Measurements from ENCODE around the gene SLC44A1. TPM values are rescaled to one million over a fixed set of nuclear protein-coding genes. Genes with fewer than 3 reads are reported as not detected.

SLC44A1 gene
- total RNA-seq, 2 donors from 2014 or later, result 6.5 to 8.4 TPM

DNA sequence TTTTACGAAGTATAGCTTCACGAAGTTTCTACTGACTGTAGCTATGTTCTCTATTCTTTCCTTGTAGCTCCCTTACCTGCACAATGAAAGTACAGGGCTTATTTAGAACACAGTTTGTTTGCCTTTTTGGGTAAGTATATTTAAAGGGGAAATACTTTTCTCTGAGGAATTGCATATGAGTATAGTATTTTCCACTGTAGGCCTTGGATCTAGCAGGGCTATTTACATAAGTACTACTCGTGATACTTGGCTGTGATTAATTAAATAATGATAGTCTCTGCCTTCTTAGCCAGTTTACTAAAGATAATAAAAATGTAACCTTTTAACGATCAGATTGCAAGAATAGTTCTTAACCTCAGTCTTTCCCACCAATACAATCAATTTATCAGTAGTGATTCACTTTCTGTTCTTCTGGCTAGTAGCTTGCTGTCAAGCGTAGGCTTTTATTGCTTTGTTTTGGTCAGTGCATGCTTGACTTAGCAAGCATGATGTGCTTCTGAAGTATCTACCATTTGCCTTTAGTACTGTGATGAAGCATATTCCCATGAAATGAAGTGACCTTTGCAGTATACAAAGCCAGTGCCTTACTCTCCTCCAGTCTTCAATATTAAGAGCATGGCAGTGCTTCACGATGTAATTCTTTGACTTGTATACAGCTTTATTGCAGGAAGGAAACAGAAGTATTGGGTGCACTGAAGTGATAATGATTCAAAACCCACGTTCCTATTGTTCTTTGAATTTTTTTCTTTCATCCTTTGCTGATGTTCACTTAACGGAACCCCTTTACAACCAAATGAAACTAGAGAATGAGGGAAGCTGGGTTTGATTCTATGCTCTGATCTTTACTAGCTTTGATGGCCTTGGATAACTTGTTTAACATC lies 64.2 kb downstream of the SLC44A1 start:
- no peaks in the 10 kb centered on the region for H3K36me3 Mint-ChIP-seq
- H3K27ac Mint-ChIP-seq, result no peak overlapping the region
- DNase-seq (ENCODE audit: low spot score) (no peak), ATAC-seq (no peak)
- H3K9me3 Mint-ChIP-seq, result no peaks in the 10 kb centered on the region
- no peaks in the 10 kb centered on the region for H3K27me3 Mint-ChIP-seq
- H3K4me1 Mint-ChIP-seq (ENCODE audit: low read depth in 2 of 2), result no peaks in the 10 kb centered on the region
- no peak overlapping the region for H3K4me3 Mint-ChIP-seq

DNA sequence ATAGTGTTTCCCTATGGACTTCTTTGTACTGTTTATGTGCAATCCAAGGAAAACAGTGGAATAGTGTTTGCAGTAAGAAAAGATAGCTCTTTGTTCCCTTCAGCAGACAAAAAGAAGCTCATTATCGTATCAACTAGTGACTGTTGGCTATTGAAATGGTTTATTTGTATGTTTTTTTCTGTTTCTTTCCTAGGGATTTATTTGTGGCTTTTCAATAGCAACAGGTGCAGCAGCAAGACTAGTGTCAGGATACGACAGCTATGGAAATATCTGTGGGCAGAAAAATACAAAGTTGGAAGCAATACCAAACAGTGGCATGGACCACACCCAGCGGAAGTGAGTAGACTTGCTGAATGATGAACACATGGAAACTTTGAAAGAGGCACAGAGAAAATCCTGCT lies 65.1 kb downstream of the SLC44A1 start:
- ATAC-seq (no peak), DNase-seq (ENCODE audit: low spot score) (no peak)
- H3K36me3 Mint-ChIP-seq, result no peaks in the 10 kb centered on the region
- H3K27me3 Mint-ChIP-seq, result no peaks in the 10 kb centered on the region
- no peaks in the 10 kb centered on the region for H3K9me3 Mint-ChIP-seq
- no peak overlapping the region for H3K4me3 Mint-ChIP-seq
- no peaks in the 10 kb centered on the region for H3K4me1 Mint-ChIP-seq (ENCODE audit: low read depth in 2 of 2)
- H3K27ac Mint-ChIP-seq, result no peak overlapping the region

DNA sequence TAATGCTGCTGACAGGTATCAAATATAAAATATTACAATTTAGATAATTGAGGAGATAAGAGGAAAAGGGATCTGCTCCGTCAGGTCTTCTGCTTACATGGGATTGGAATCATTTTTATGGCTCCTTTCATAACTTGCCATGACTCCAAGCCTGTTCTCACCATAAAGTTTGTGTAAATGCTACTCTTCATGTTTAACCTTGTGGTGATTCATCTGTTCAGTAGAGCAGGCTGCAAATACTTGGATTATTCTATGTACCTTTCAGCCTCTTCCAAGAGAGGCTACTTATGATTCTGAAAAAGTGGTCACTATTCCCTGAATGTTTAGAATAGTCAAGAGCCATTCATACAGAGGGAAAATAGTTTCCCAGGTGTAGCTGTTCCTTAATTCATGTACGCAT lies 66.9 kb downstream of the SLC44A1 start:
- DNase-seq (ENCODE audit: low spot score) (no peak), ATAC-seq (no peak)
- Mint-ChIP-seq H3K4me1 (ENCODE audit: low read depth in 2 of 2) (no peaks in the 10 kb centered on the region), H3K27me3 (no peaks in the 10 kb centered on the region), H3K4me3 (no peak overlapping the region), H3K9me3 (no peaks in the 10 kb centered on the region), H3K36me3 (no peaks in the 10 kb centered on the region), H3K27ac (no peak overlapping the region)

DNA sequence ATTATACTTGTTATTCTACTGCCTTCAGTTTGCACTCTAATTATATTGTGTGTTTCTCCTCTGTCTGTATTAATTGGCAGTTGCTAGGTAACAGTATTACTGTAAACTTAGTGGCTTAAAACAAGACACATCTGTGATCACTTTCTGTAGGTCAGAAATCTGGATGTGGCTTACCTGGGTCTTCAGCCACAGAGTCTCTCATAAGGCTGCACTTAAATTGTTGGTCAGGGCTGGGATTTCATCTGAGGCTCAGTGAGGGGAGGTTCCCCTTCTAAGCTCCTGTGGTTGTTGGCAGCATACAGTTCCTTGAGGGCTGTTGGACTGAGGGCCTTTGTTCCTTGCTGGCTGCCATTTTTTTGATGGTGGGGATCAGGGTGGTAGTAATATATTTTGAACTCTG lies 68.8 kb downstream of the SLC44A1 start:
- ATAC-seq, result no peak
- Mint-ChIP-seq H3K27ac (no peak overlapping the region), H3K4me3 (no peak overlapping the region), H3K36me3 (no peaks in the 10 kb centered on the region), H3K4me1 (ENCODE audit: low read depth in 2 of 2) (no peaks in the 10 kb centered on the region), H3K27me3 (no peaks in the 10 kb centered on the region), H3K9me3 (no peaks in the 10 kb centered on the region)
- no peak for DNase-seq (ENCODE audit: low spot score)

DNA sequence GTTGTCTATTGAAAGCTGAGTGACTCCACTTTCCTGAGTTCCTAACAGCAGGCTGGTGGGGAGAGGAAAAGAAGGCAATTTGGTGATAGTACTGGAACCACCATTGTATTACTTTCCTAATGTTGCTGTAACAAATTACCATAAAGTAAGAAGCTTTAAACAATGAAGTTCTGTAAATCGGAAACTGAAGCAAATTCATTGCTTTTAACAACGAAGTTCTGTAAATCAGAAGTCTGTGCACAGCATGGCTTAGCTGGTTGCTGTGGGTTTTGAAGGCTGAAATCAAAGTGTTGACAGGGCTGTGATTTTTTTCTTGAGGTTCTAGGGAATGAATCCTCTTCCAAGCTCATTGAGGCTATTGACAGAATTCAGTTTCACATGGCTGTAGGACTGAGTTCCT lies 72.3 kb downstream of the SLC44A1 start:
- no peak for DNase-seq (ENCODE audit: low spot score)
- Mint-ChIP-seq H3K36me3 (no peaks in the 10 kb centered on the region), H3K9me3 (no peaks in the 10 kb centered on the region), H3K27ac (no peak overlapping the region), H3K27me3 (no peaks in the 10 kb centered on the region), H3K4me1 (ENCODE audit: low read depth in 2 of 2) (no peaks in the 10 kb centered on the region), H3K4me3 (no peak overlapping the region)
- ATAC-seq, result no peak

DNA sequence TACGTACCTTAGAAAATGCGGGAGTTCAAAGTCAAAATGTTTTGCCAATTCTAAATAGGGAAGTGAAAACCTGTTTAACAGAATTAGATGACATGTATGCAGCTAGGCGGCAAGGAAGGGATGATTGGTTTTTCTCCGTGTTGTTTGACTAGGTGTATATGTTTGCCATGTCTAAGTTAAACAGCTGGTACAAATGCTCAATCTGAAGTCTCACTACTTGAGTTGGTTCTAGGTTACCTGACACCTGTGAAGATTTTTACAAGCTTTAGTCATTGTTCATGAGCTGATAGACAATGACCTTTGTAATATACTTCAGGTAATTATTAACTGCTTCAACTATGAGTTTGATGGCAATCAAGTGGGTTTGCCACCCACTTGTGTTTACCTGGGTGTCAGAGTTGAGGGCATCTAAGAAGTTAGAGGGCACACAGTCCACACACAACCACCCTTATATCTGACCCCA lies 74.3 kb downstream of the SLC44A1 start:
- ATAC-seq (no peak), DNase-seq (ENCODE audit: low spot score) (no peak)
- Mint-ChIP-seq H3K36me3 (no peaks in the 10 kb centered on the region), H3K27ac (no peak overlapping the region), H3K9me3 (no peaks in the 10 kb centered on the region), H3K4me3 (no peak overlapping the region), H3K27me3 (no peaks in the 10 kb centered on the region), H3K4me1 (ENCODE audit: low read depth in 2 of 2) (no peaks in the 10 kb centered on the region)

DNA sequence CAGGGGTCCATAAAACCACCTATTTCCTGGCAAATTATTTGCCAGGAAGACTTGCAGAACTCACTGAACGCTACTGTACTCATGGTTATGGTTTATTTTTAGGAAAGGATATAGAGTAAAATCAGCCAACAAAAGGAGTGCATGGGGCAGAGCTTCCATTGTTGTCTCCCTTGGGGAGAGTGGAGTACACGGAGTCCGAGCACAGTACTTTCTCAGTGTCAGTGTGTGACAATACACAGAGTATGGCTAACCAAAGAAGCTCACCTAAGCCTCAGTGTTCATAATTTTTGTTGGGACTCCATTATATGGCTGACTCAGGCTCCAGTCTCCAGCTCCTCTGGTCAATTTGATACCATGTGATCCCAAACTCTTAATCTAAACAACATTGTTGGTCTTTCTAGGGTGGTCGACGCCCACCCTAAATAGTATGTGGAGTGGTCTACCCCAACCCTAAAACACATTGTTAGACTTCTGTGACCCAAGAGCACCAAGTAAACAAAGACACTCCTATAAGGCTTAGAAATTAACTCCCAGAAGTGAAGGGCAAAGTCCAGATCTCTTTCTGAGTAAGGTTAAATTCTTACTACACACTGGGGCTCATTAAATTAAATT lies 74.9 kb downstream of the SLC44A1 start:
- DNase-seq (ENCODE audit: low spot score) (no peak), ATAC-seq (no peak)
- H3K27me3 Mint-ChIP-seq, result no peaks in the 10 kb centered on the region
- no peaks in the 10 kb centered on the region for H3K36me3 Mint-ChIP-seq
- no peak overlapping the region for H3K27ac Mint-ChIP-seq
- no peak overlapping the region for H3K4me3 Mint-ChIP-seq
- H3K9me3 Mint-ChIP-seq, result no peaks in the 10 kb centered on the region
- H3K4me1 Mint-ChIP-seq (ENCODE audit: low read depth in 2 of 2), result no peaks in the 10 kb centered on the region

DNA sequence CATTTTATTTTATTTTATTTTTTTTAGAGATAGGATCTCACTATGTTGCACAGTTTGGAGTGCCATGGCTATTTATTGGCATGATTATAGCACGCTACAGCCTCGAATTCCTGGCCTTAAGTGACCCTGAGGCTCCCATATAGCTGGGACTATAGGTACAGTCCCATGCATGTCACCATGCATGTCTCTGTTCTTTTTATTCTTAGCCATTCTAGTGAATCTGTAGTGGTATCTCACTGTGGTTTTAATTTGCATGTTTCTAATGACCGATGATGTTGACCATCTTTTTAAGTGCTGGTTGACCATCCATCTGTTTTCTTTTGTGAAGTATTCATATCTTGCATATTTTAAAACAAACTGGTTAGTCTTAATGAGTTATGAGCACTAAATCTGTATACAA lies 76.1 kb downstream of the SLC44A1 start:
- no peak overlapping the region for H3K27ac Mint-ChIP-seq
- H3K9me3 Mint-ChIP-seq, result no peaks in the 10 kb centered on the region
- no peaks in the 10 kb centered on the region for H3K4me1 Mint-ChIP-seq (ENCODE audit: low read depth in 2 of 2)
- no peaks in the 10 kb centered on the region for H3K27me3 Mint-ChIP-seq
- ATAC-seq, result no peak
- no peaks in the 10 kb centered on the region for H3K36me3 Mint-ChIP-seq
- DNase-seq (ENCODE audit: low spot score), result no peak
- H3K4me3 Mint-ChIP-seq, result no peak overlapping the region

DNA sequence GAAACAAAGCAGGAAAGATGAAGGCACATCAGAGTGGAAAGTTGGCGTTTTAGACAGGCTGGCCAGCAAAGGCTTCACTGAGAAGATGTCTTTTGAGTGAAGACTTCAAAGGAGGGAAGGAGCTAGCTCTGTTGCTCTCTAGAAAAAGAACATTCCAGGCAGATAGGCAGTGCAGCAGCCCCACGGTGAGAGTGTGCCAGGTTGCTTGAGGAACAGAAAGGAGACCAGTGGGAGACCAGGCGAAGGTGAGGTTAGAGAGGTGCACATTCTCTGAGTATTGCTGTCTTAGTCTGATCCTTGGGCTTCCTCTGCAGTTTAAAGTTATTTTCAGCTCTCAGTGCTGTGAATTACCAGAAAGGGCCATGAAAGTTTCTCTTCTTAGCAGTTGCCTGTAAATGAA lies 83.8 kb downstream of the SLC44A1 start:
- Mint-ChIP-seq H3K4me3 (no peak overlapping the region), H3K9me3 (no peaks in the 10 kb centered on the region), H3K27me3 (no peaks in the 10 kb centered on the region), H3K27ac (no peak overlapping the region), H3K4me1 (ENCODE audit: low read depth in 2 of 2) (no peaks in the 10 kb centered on the region), H3K36me3 (no peaks in the 10 kb centered on the region)
- ATAC-seq (no peak), DNase-seq (ENCODE audit: low spot score) (no peak)

DNA sequence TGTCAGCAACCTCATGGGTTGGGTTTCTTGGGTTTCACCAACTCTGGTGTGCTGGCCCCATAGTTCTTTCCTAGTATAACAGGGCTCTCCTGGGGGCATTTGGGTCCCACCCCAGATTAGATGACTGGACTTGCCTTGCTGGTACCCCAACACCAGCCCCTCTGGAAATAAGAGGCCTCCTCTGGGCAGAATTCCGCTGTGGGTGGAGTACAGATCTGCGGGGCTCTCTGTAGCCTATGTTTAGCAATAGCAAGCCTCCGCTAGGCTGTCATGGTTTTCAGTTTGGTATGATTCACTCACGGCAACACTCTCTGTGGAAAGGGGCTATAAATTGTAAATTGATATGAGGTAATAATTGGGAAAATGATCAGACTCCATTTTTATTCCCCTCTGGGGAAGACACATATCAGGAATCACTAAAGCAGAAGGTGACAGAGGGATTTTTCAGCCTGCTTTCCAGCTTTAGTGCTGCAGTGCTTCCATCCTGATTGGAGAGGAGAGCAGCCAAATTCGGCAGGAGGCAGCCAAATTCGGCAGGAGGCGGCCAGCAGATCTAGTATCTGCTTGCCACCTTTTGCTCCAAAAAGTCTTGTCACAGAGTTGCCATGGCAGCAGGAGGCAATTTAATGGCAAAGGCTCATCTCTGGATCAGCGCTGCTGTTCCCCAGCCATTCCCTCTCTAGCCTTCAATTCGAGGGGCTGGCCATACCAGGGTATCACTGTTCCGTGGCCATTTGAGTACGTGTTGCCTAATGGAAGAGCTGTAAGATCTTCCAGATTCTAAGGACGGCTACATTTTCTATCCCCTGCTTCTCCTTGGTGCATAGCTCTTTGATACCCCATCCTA lies 84.6 kb downstream of the SLC44A1 start:
- no peaks in the 10 kb centered on the region for H3K4me1 Mint-ChIP-seq (ENCODE audit: low read depth in 2 of 2)
- DNase-seq (ENCODE audit: low spot score) (no peak), ATAC-seq (no peak)
- no peaks in the 10 kb centered on the region for H3K36me3 Mint-ChIP-seq
- no peaks in the 10 kb centered on the region for H3K9me3 Mint-ChIP-seq
- H3K27ac Mint-ChIP-seq, result no peak overlapping the region
- H3K27me3 Mint-ChIP-seq, result no peaks in the 10 kb centered on the region
- H3K4me3 Mint-ChIP-seq, result no peak overlapping the region

DNA sequence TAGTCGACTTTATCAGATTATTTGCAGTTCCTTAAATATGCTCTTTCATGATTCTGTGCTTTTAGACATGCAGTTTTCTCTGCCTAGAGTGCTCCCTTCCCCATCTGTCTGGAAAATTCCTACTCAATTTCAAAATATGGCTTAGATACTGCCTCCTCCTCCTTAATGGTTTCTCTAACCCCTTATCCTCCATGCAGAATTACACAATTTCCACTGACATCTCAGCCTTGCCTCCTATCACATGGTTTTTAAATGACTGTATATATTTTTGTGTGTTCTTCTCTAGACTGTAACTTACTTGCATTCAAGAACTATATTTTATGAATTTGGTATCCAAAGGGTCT lies 85.2 kb downstream of the SLC44A1 start:
- Mint-ChIP-seq H3K36me3 (no peaks in the 10 kb centered on the region), H3K27me3 (no peaks in the 10 kb centered on the region), H3K9me3 (no peaks in the 10 kb centered on the region), H3K4me3 (no peak overlapping the region), H3K27ac (no peak overlapping the region), H3K4me1 (ENCODE audit: low read depth in 2 of 2) (no peaks in the 10 kb centered on the region)
- DNase-seq (ENCODE audit: low spot score) (no peak), ATAC-seq (no peak)

DNA sequence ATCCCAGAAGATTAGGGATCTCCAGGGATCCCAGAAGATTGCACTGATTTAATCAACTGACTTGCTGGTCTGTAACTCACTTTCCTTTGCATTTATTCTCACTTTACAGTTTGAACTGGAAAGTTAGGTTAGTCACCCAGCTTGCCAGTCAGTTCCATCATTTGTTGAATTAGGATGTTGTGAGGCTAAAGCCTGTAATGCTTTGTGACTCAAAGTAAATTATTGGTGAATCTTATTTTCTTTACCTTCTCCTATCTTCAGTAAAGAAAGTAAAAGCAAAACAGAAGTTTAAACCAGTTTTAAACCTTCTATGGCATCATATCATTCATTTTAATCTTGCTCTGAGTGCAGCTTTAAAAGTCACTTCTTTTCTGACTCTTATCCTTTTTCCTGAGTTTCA lies 85.8 kb downstream of the SLC44A1 start:
- Mint-ChIP-seq H3K4me1 (ENCODE audit: low read depth in 2 of 2) (no peaks in the 10 kb centered on the region), H3K36me3 (no peaks in the 10 kb centered on the region), H3K4me3 (no peak overlapping the region), H3K27ac (no peak overlapping the region), H3K27me3 (no peaks in the 10 kb centered on the region), H3K9me3 (no peaks in the 10 kb centered on the region)
- no peak for ATAC-seq
- no peak for DNase-seq (ENCODE audit: low spot score)

DNA sequence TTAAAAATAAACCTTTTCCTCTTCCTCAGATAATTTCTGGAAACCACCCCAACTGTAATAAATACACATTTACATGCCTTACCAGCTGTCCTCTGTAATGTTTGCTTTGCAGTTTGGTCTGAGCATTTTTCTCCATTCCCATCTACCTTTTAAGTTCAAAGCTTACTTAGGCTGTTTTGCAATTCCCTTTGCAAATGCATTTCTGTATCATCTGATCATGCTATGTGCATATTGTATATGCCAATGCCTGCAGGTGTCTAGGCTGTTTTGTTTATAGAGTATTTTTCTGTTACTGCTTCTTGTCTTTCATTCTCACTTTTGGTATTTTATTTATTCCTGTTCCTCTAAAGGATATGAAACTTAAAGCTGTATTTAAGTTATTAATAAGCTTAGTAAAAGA lies 86.3 kb downstream of the SLC44A1 start:
- Mint-ChIP-seq H3K4me3 (no peak overlapping the region), H3K27ac (no peak overlapping the region), H3K27me3 (no peaks in the 10 kb centered on the region), H3K9me3 (no peaks in the 10 kb centered on the region), H3K36me3 (no peaks in the 10 kb centered on the region), H3K4me1 (ENCODE audit: low read depth in 2 of 2) (no peaks in the 10 kb centered on the region)
- no peak for DNase-seq (ENCODE audit: low spot score)
- ATAC-seq, result no peak

DNA sequence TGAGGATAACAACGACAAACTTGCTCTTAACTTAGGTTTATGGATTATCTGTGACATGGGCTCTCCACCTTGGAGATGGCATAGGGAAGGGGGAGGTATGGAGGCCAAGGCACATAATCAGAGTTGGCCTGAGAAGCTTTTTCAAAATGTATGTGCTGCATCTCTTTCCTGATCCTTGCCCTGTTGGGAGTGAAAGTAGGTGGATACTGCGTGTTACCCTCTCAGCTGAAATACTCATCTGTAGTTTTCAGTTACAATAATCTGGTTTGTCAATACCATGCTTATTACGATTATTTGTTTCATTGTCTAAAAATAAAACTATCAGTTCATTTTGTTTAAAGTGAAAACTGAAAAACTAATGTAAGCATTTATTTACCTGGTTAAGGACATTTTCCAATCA lies 86.7 kb downstream of the SLC44A1 start:
- ATAC-seq, result no peak
- H3K27ac Mint-ChIP-seq, result no peak overlapping the region
- no peaks in the 10 kb centered on the region for H3K4me1 Mint-ChIP-seq (ENCODE audit: low read depth in 2 of 2)
- H3K27me3 Mint-ChIP-seq, result no peaks in the 10 kb centered on the region
- DNase-seq (ENCODE audit: low spot score), result no peak
- H3K9me3 Mint-ChIP-seq, result no peaks in the 10 kb centered on the region
- H3K4me3 Mint-ChIP-seq, result no peak overlapping the region
- no peaks in the 10 kb centered on the region for H3K36me3 Mint-ChIP-seq

All from natural killer cell treated with Interleukin-12 subunit alpha and Interleukin-12 subunit beta and Interleukin-15 and Interleukin-18, amount 100 ng/mL, for 72 hours (primary cell).